K562 (cell line): Measurements from ENCODE around the gene FILIP1L. TPM values are rescaled to one million over a fixed set of nuclear protein-coding genes. Genes with fewer than 3 reads are reported as not detected.

Source experiments
- ATAC-seq: fragments of 200-7000 bp; cut with Tn5 transposase; 3 replicates; pipeline ENCODE4 v1.9.1; 2020; ENCODE audit warnings: moderate library complexity
- BruUV-seq: library from RNA; stranded (reverse); fragments of 400-500 nt; replicated peaks from 2 replicates; lab custom pipeline; 2021; lab: Mats Ljungman, UMichigan
- CTCF ChIA-PET: fragments of 300-600 bp; formaldehyde crosslinking; extraction: SDS; loops from one replicate; lab custom pipeline; 2021; ENCODE audit warnings: low intra/inter-chr PET ratio; lab: Yijun Ruan, JAX
- POLR2A ChIA-PET: fragments of 300-600, 350-650 bp; sonication (Branson Sonifier 250); formaldehyde crosslinking; extraction: SDS; loops from one replicate; lab custom pipeline; 2021; ENCODE audit warnings: antibody characterized with exemption, inconsistent platforms; lab: Yijun Ruan, JAX
- DNase-seq, 4 experiments: peaks; one replicate each; pipeline versions ENCODE4 v3.0.0 to v3.0.0-alpha.2; 2011 to 2018; ENCODE audit warnings: low spot score in 3 of 4, mixed read lengths in 3 of 4; ENCODE audit errors: extremely low read depth in 1 of 4
- FAIRE-seq: peaks from 2 replicates; lab custom pipeline; 2011; peaks lifted over from hg19 to GRCh38; lab: Jason Lieb, UNC
- H2AFZ ChIP-seq: 2 replicates; pipeline ENCODE4 v1.6.0; 2011; ENCODE audit warnings: low read depth, low read length, control low read depth, inconsistent platforms
- H3K27ac ChIP-seq: fragments of 200-600 bp; 3 replicates; pipeline ENCODE4 v1.8.0; 2011; ENCODE audit warnings: low read depth, mild to moderate bottlenecking, control low read depth, inconsistent platforms, low read length, moderate library complexity, mixed read lengths; ENCODE audit errors: extremely low read depth
- H3K27me3 ChIP-seq, 2 experiments: fragments of 300-600 bp in 1 of 2; 2 replicates in 1 of 2; 3 replicates in 1 of 2; pipeline versions ENCODE4 v1.6.0 to v1.8.0; 2011; ENCODE audit warnings: inconsistent platforms in 2 of 2, low read length in 2 of 2, mild to moderate bottlenecking in 1 of 2, mixed read lengths in 1 of 2, moderate library complexity in 1 of 2; ENCODE audit not compliant: control insufficient read depth in 2 of 2, insufficient read depth in 2 of 2
- H3K36me3 ChIP-seq: fragments of 300-600 bp; 3 replicates; pipeline ENCODE4 v1.8.0; 2011; ENCODE audit warnings: mild to moderate bottlenecking, low read length, inconsistent platforms; ENCODE audit not compliant: control insufficient read depth, insufficient read depth
- H3K4me1 ChIP-seq, 2 experiments: fragments of 200-600 bp in 1 of 2; replicated peaks in 1 of 2; 2 replicates in 1 of 2; 3 replicates in 1 of 2; pipeline versions ENCODE4 v1.5.1 to v1.8.0; 2011; ENCODE audit warnings: inconsistent platforms in 2 of 2, low read length in 2 of 2, mild to moderate bottlenecking in 1 of 2, mixed read lengths in 1 of 2, moderate library complexity in 1 of 2; ENCODE audit not compliant: control insufficient read depth in 2 of 2, insufficient read depth in 2 of 2
- H3K4me2 ChIP-seq: 2 replicates; pipeline ENCODE4 v1.6.1; 2011; ENCODE audit warnings: low read length, control low read depth, inconsistent platforms, mixed read lengths; ENCODE audit not compliant: insufficient read depth
- H3K4me3 ChIP-seq: fragments of 200-600 bp; sonication (generic), shearing (Covaris generic); 2 replicates; pipeline ENCODE4 v1.5.1; 2016; ENCODE audit warnings: control low read depth, inconsistent platforms
- H3K79me2 ChIP-seq: fragments of 200-600 bp; 3 replicates; pipeline ENCODE4 v1.8.0; 2011; ENCODE audit warnings: low read length, inconsistent platforms; ENCODE audit not compliant: control insufficient read depth, insufficient read depth
- H3K9ac ChIP-seq, 2 experiments: 2 replicates each; pipeline versions ENCODE4 v1.6.0 to v1.6.1; 2011; ENCODE audit warnings: low read depth in 2 of 2, low read length in 2 of 2, control low read depth in 1 of 2, inconsistent platforms in 1 of 2, mild to moderate bottlenecking in 1 of 2, mixed read lengths in 1 of 2; ENCODE audit not compliant: insufficient read depth in 1 of 2
- H3K9me1 ChIP-seq: one replicate; pipeline ENCODE4 v1.6.0; 2011; ENCODE audit warnings: inconsistent platforms, mild to moderate bottlenecking, low read length, moderate library complexity; ENCODE audit not compliant: control insufficient read depth, insufficient read depth
- H3K9me3 ChIP-seq: replicated peaks from 2 replicates; pipeline ENCODE4 v1.5.1; 2011; ENCODE audit warnings: low read depth, low read length, inconsistent platforms; ENCODE audit not compliant: control insufficient read depth, insufficient read depth
- H4K20me1 ChIP-seq: replicated peaks from 2 replicates; pipeline ENCODE4 v1.6.1; 2011; ENCODE audit warnings: low read length, inconsistent platforms, mixed read lengths; ENCODE audit not compliant: control insufficient read depth, insufficient read depth
- ETV6 ChIP-seq, 3 experiments: fragments of 150-350 bp in 1 of 3; sonication (generic) in 1 of 3; formaldehyde crosslinking in 1 of 3; IDR thresholded peaks; 2 replicates each; pipeline versions ENCODE4 v1.6.1 to v1.8.0; 2014 to 2022; ENCODE audit warnings: borderline replicate concordance in 2 of 3, low read depth in 2 of 3, antibody characterized with exemption in 1 of 3, low read length in 1 of 3, mild to moderate bottlenecking in 1 of 3, missing genetic modification reagents in 1 of 3
- NCOR1 ChIP-seq: fragments of 450-650 bp; IDR thresholded peaks from 2 replicates; pipeline ENCODE4 v1.6.1; 2016; ENCODE audit warnings: mild to moderate bottlenecking, moderate library complexity
- YY1 ChIP-seq, 3 experiments: IDR thresholded peaks; 2 replicates each; pipeline ENCODE4 v1.6.1; 2011; ENCODE audit warnings: low read length in 2 of 3, mild to moderate bottlenecking in 2 of 3, moderate library complexity in 2 of 3, borderline replicate concordance in 1 of 3, control low read depth in 1 of 3, low read depth in 1 of 3; ENCODE audit not compliant: insufficient read depth in 3 of 3, insufficient replicate concordance in 2 of 3, control insufficient read depth in 1 of 3, insufficient read length in 1 of 3; ENCODE audit errors: extremely low read depth in 1 of 3
- ZNF175 ChIP-seq: fragments of 200-800 bp; sonication (Bioruptor generic); IDR thresholded peaks from 2 replicates; pipeline ENCODE4 v1.6.1; 2016; ENCODE audit warnings: low read depth, mild to moderate bottlenecking, missing genetic modification characterization, missing compliant biosample characterization
- ZNF3 ChIP-seq: fragments of 250-450 bp; sonication (Bioruptor Pico); IDR thresholded peaks from 2 replicates; pipeline ENCODE4 v1.5.0; 2021; ENCODE audit warnings: mild to moderate bottlenecking, moderate library complexity
- WGBS: fragments of 100-300 bp; shearing (Covaris generic); methylation state at CpG from one replicate; pipeline ENCODE4 v1.1.6; 2016; ENCODE audit warnings: low coverage, mixed read lengths; ENCODE audit not compliant: insufficient coverage; ENCODE audit errors: missing lambda C conversion rate; 5-methylcytosine and 5-hydroxymethylcytosine counted together
- in situ Hi-C: fragments of 300-500 bp; cut with MboI; formaldehyde crosslinking; loops from 4 replicates; pipeline ENCODE4 v1.15.0; 2018; ENCODE audit warnings: inconsistent platforms, mixed read lengths
- intact Hi-C: fragments of 100-400 bp; cut with micrococcal nuclease; formaldehyde crosslinking; loops from 2 replicates; pipeline ENCODE4 v1.14.2; 2022
- polyA plus RNA-seq, 8 experiments: library from polyadenylated mRNA; depleted of rRNA in 4 of 8; stranded (reverse) in 5 of 8; unstranded in 3 of 8; fragments of >200 nt; fragmentation: Nextera tagmentation in 2 of 8; fragmentation: Illumina TruSeq in 1 of 8; extraction: Ambion mirVana in 2 of 8; extraction: Trizol in 1 of 8; gene quantifications; 2 replicates each; pipeline versions ENCODE4 v1.2.1 to v1.2.3, GENCODE V29; 2011 to 2014; ENCODE audit warnings: inconsistent platforms in 1 of 8, missing spikeins in 1 of 8
- total RNA-seq, 7 experiments: library from RNA; depleted of rRNA in 6 of 7; stranded (reverse); fragments of >200 nt in 6 of 7; fragmentation: Illumina TruSeq in 2 of 7; extraction: Trizol in 2 of 7; gene quantifications; 2 replicates each; pipeline versions ENCODE4 v1.2.1 to v1.2.3, GENCODE V29; 2011 to 2021; ENCODE audit warnings: low replicate concordance in 1 of 7
- TF ChIP-seq, protein P1 (sequence below): fragments of 450-650 bp; IDR thresholded peaks from one replicate; pipeline ENCODE4 v1.6.1; 2018; ENCODE audit warnings: mild to moderate bottlenecking, moderate library complexity; ENCODE audit not compliant: partially characterized antibody
- TF ChIP-seq, protein P2 (sequence below): fragments of 200-600 bp; sonication (generic); IDR thresholded peaks from one replicate; pipeline ENCODE4 v1.6.1; 2012; ENCODE audit warnings: mild to moderate bottlenecking, low read depth, low read length, inconsistent platforms

FILIP1L gene
- total and polyA plus RNA-seq, 9 of the 15 experiments (the other 6 are each of a cell fraction or from before 2014, with no cell fraction given), result 0.50 to 2.1 (median 1.1) TPM

DNA sequence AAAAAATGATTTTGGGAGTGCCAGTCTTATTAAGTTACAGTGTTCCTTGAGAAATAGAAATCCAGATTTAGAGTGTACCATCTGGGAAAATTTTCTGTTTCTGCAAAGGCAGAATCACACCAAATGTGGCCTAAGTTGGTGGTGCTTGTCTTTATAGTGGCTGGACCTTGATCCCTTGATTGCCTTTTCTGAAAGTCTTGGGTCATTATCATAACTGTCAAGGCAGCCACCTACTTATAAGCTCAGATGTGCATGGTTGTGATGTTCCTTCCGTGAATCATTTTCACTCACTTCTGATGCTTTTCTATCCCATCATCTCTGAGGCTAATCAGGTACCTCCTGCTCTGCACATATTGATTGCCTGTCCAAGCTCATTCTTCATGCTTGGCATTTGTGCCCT lies 276.6 kb downstream of the FILIP1L start:
- 64% methylated on average over 1 of the region's 1 CpG for WGBS
- H3K4me2 ChIP-seq, result no peak overlapping the region
- ATAC-seq, result no peak
- no peaks in the 10 kb centered on the region for H3K27me3 ChIP-seq
- no peak overlapping the region for H3K9ac ChIP-seq
- in situ Hi-C loops (loop anchor here (25.0 kb wide), 2 partner anchors 225 to 775 kb away; partner anchors contain the start of gene ADGRG7), intact Hi-C loops (no loop called here)
- BruUV-seq, result no TSS peak
- no peak overlapping the region for H3K27ac ChIP-seq
- no peaks in the 10 kb centered on the region for H3K9me1 ChIP-seq
- ChIA-PET POLR2A (no interaction called here), CTCF (no interaction called here)
- FAIRE-seq, result no peak
- no peaks in the 10 kb centered on the region for H3K9me3 ChIP-seq
- H4K20me1 ChIP-seq, result 0 out of 2 replicates have a peak, but pooled peaks cover 3% of the 10 kb centered on the region
- H3K4me1 ChIP-seq, result no peaks in the 10 kb centered on the region
- DNase-seq, result no peak
- H3K4me3 ChIP-seq, result no peak overlapping the region
- peaks cover 60% of the 10 kb centered on the region for H3K79me2 ChIP-seq
- no peak overlapping the region for H2AFZ ChIP-seq
- H3K36me3 ChIP-seq, result no peaks in the 10 kb centered on the region
- TF ChIP-seq, protein P1, sequence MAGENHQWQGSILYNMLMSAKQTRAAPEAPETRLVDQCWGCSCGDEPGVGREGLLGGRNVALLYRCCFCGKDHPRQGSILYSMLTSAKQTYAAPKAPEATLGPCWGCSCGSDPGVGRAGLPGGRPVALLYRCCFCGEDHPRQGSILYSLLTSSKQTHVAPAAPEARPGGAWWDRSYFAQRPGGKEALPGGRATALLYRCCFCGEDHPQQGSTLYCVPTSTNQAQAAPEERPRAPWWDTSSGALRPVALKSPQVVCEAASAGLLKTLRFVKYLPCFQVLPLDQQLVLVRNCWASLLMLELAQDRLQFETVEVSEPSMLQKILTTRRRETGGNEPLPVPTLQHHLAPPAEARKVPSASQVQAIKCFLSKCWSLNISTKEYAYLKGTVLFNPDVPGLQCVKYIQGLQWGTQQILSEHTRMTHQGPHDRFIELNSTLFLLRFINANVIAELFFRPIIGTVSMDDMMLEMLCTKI, result no peak
- TF ChIP-seq ZNF3 (CRISPR knock-in tag), result no peak
- no peak for TF ChIP-seq ETV6 (IDR thresholded peaks at IDR 0.05; ENCODE audit: borderline replicate concordance in 1 of 2, low read depth in 2 of 2, low read length in 1 of 2)
- TF ChIP-seq ETV6 (CRISPR knock-in tag; IDR thresholded peaks at IDR 0.05; ENCODE audit: borderline replicate concordance), result no peak
- TF ChIP-seq YY1 (IDR thresholded peaks at IDR 0.05; ENCODE audit: borderline replicate concordance in 1 of 3, control insufficient read depth in 1 of 3, extremely low read depth in 1 of 3, insufficient read depth in 3 of 3, insufficient read length in 1 of 3, insufficient replicate concordance in 2 of 3, low read depth in 1 of 3, low read length in 2 of 3), result no peak
- no peak for TF ChIP-seq NCOR1
- no peak for TF ChIP-seq ZNF175 (CRISPR knock-in tag)
- TF ChIP-seq, protein P2, sequence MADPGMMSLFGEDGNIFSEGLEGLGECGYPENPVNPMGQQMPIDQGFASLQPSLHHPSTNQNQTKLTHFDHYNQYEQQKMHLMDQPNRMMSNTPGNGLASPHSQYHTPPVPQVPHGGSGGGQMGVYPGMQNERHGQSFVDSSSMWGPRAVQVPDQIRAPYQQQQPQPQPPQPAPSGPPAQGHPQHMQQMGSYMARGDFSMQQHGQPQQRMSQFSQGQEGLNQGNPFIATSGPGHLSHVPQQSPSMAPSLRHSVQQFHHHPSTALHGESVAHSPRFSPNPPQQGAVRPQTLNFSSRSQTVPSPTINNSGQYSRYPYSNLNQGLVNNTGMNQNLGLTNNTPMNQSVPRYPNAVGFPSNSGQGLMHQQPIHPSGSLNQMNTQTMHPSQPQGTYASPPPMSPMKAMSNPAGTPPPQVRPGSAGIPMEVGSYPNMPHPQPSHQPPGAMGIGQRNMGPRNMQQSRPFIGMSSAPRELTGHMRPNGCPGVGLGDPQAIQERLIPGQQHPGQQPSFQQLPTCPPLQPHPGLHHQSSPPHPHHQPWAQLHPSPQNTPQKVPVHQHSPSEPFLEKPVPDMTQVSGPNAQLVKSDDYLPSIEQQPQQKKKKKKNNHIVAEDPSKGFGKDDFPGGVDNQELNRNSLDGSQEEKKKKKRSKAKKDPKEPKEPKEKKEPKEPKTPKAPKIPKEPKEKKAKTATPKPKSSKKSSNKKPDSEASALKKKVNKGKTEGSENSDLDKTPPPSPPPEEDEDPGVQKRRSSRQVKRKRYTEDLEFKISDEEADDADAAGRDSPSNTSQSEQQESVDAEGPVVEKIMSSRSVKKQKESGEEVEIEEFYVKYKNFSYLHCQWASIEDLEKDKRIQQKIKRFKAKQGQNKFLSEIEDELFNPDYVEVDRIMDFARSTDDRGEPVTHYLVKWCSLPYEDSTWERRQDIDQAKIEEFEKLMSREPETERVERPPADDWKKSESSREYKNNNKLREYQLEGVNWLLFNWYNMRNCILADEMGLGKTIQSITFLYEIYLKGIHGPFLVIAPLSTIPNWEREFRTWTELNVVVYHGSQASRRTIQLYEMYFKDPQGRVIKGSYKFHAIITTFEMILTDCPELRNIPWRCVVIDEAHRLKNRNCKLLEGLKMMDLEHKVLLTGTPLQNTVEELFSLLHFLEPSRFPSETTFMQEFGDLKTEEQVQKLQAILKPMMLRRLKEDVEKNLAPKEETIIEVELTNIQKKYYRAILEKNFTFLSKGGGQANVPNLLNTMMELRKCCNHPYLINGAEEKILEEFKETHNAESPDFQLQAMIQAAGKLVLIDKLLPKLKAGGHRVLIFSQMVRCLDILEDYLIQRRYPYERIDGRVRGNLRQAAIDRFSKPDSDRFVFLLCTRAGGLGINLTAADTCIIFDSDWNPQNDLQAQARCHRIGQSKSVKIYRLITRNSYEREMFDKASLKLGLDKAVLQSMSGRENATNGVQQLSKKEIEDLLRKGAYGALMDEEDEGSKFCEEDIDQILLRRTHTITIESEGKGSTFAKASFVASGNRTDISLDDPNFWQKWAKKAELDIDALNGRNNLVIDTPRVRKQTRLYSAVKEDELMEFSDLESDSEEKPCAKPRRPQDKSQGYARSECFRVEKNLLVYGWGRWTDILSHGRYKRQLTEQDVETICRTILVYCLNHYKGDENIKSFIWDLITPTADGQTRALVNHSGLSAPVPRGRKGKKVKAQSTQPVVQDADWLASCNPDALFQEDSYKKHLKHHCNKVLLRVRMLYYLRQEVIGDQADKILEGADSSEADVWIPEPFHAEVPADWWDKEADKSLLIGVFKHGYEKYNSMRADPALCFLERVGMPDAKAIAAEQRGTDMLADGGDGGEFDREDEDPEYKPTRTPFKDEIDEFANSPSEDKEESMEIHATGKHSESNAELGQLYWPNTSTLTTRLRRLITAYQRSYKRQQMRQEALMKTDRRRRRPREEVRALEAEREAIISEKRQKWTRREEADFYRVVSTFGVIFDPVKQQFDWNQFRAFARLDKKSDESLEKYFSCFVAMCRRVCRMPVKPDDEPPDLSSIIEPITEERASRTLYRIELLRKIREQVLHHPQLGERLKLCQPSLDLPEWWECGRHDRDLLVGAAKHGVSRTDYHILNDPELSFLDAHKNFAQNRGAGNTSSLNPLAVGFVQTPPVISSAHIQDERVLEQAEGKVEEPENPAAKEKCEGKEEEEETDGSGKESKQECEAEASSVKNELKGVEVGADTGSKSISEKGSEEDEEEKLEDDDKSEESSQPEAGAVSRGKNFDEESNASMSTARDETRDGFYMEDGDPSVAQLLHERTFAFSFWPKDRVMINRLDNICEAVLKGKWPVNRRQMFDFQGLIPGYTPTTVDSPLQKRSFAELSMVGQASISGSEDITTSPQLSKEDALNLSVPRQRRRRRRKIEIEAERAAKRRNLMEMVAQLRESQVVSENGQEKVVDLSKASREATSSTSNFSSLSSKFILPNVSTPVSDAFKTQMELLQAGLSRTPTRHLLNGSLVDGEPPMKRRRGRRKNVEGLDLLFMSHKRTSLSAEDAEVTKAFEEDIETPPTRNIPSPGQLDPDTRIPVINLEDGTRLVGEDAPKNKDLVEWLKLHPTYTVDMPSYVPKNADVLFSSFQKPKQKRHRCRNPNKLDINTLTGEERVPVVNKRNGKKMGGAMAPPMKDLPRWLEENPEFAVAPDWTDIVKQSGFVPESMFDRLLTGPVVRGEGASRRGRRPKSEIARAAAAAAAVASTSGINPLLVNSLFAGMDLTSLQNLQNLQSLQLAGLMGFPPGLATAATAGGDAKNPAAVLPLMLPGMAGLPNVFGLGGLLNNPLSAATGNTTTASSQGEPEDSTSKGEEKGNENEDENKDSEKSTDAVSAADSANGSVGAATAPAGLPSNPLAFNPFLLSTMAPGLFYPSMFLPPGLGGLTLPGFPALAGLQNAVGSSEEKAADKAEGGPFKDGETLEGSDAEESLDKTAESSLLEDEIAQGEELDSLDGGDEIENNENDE, result no peak
